Caco-2 (cell line): ENCODE measurements around the gene WIPF2. TPM values are rescaled to one million over a fixed set of nuclear protein-coding genes. Genes with fewer than 3 reads are reported as not detected.

Experiments
- BruUV-seq: library from RNA; stranded (reverse); fragments of 400-500 nt; replicated peaks from 2 replicates; lab custom pipeline; 2021; lab: Mats Ljungman, UMichigan
- CTCF ChIA-PET: fragments of 300-600 bp; sonication (Branson Sonifier 250); formaldehyde crosslinking; loops from one replicate; lab custom pipeline; 2022; ENCODE audit warnings: antibody characterized with exemption; lab: Charles Lee
- POLR2A ChIA-PET: fragments of 300-600 bp; sonication (Branson Sonifier 250); formaldehyde crosslinking; loops from one replicate; lab custom pipeline; 2022; ENCODE audit warnings: antibody characterized with exemption; lab: Charles Lee
- DNase-seq, 2 experiments: peaks; one replicate each; pipeline versions ENCODE4 v3.0.0 to v3.0.0-alpha.2; 2020 to 2022
- H3K27me3 ChIP-seq: replicated peaks from 2 replicates; pipeline ENCODE4 v1.6.0; 2011; ENCODE audit warnings: low read length; ENCODE audit not compliant: control insufficient read depth, insufficient read depth
- H3K36me3 ChIP-seq: 2 replicates; pipeline ENCODE4 v1.5.1; 2011; ENCODE audit warnings: low read length; ENCODE audit not compliant: control insufficient read depth, insufficient read depth
- H3K4me1 ChIP-seq: fragments of 250-450 bp; sonication (Bioruptor Pico); 2 replicates; pipeline ENCODE4 v1.5.1; 2020; ENCODE audit warnings: mild to moderate bottlenecking
- H3K4me3 ChIP-seq: 2 replicates; pipeline ENCODE4 v1.5.1; 2011; ENCODE audit warnings: low read depth, mild to moderate bottlenecking, control low read depth, low read length
- H3K9me3 ChIP-seq: fragments of 250-450 bp; sonication (Bioruptor Pico); 2 replicates; pipeline ENCODE4 v1.5.1; 2020; ENCODE audit warnings: mild to moderate bottlenecking, moderate library complexity
- H3K27ac Mint-ChIP-seq: one replicate; pipeline ENCODE4 v1.8.0; 2022; ENCODE audit warnings: mixed read lengths; ENCODE audit not compliant: unreplicated experiment
- H3K27me3 Mint-ChIP-seq: one replicate; pipeline ENCODE4 v1.8.0; 2022; ENCODE audit warnings: mixed read lengths; ENCODE audit not compliant: insufficient read depth, unreplicated experiment
- H3K36me3 Mint-ChIP-seq: one replicate; pipeline ENCODE4 v1.8.0; 2022; ENCODE audit warnings: mild to moderate bottlenecking, mixed read lengths; ENCODE audit not compliant: insufficient read depth, unreplicated experiment
- H3K4me1 Mint-ChIP-seq: one replicate; pipeline ENCODE4 v1.8.0; 2022; ENCODE audit warnings: low read depth, mixed read lengths; ENCODE audit not compliant: unreplicated experiment
- H3K4me3 Mint-ChIP-seq: one replicate; pipeline ENCODE4 v1.8.0; 2022; ENCODE audit warnings: mild to moderate bottlenecking, moderate library complexity, mixed read lengths; ENCODE audit not compliant: unreplicated experiment
- H3K9me3 Mint-ChIP-seq: one replicate; pipeline ENCODE4 v1.8.0; 2022; ENCODE audit warnings: mixed read lengths; ENCODE audit not compliant: unreplicated experiment
- intact Hi-C: fragments of 100-400 bp; cut with micrococcal nuclease; formaldehyde crosslinking; loops from one replicate; pipeline ENCODE4 v1.10.0; 2022; ENCODE audit not compliant: unreplicated experiment
- total RNA-seq: library from RNA; stranded (reverse); gene quantifications from 2 replicates; pipeline ENCODE4 v1.2.3, GENCODE V29; 2022
- TF ChIP-seq, protein P1 (sequence below), 2 experiments: fragments of 200-600 bp in 1 of 2; IDR thresholded peaks; 1 replicate in 1 of 2; 2 replicates in 1 of 2; pipeline versions ENCODE4 v1.5.1 to v1.8.0; 2011 to 2022; ENCODE audit warnings: antibody characterized with exemption in 1 of 2, control low read depth in 1 of 2, inconsistent platforms in 1 of 2, low read depth in 1 of 2, low read length in 1 of 2, mild to moderate bottlenecking in 1 of 2, moderate library complexity in 1 of 2; ENCODE audit not compliant: insufficient read depth in 1 of 2, severe bottlenecking in 1 of 2, unreplicated experiment in 1 of 2

WIPF2 gene
- total RNA-seq, 1 experiment from 2014 or later: 33.4 TPM

DNA sequence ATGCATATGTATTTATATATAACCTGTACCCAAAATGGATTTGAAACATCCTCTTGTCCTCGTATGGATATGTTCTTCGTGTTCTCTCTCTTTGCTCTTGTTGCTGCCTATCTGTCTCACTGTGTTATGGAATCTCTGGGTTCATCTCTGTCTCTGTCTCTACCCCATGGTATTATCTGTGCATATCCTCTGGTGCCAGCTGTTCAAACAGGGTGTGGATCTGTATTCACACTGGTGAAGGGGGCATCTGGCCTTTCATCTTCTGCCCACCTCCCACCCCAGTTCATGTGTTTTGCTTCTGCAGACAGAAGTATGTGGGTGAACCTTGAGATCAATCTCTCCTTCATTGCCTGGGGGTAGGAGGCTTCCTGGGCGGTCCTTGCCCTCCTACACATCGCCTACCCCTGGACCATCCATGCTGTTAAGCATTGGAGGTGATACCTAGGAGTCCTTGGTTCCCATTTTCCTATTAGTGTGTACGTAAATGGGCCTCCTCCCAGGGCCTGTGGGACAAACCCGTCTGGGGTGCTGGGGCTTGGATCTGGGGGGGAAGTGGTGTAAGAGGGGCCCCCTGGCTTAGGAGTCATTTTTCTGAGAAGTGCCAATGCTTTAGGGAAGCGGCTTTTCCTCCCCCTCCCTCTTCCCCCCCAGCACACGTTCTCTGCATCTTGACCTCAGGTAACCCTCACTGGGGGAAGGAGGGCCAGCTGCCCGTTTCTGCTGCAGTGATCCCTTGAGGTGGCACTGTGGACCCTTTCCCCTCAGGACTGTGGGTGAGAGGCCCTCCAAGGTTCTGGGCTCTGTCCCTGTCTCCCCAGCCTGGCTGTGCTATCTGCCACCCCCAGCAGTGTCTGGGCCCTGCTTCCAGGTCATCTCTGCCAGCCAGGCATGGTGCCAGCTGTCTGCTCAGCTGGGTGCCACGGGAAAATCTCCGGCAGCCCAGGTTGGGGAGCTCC is 111.0 kb downstream of the WIPF2 start:
- ChIA-PET CTCF (interaction anchor here (1.7 kb wide), 1 partner anchor 13 kb away, joined by 4 read pairs; no protein-coding TSS in a partner anchor), POLR2A (no interaction called here)
- TF ChIP-seq, protein P1, sequence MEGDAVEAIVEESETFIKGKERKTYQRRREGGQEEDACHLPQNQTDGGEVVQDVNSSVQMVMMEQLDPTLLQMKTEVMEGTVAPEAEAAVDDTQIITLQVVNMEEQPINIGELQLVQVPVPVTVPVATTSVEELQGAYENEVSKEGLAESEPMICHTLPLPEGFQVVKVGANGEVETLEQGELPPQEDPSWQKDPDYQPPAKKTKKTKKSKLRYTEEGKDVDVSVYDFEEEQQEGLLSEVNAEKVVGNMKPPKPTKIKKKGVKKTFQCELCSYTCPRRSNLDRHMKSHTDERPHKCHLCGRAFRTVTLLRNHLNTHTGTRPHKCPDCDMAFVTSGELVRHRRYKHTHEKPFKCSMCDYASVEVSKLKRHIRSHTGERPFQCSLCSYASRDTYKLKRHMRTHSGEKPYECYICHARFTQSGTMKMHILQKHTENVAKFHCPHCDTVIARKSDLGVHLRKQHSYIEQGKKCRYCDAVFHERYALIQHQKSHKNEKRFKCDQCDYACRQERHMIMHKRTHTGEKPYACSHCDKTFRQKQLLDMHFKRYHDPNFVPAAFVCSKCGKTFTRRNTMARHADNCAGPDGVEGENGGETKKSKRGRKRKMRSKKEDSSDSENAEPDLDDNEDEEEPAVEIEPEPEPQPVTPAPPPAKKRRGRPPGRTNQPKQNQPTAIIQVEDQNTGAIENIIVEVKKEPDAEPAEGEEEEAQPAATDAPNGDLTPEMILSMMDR (IDR thresholded peaks at IDR 0.05; ENCODE audit: insufficient read depth in 1 of 2, low read depth in 1 of 2, low read length in 1 of 2, severe bottlenecking in 1 of 2, unreplicated experiment in 1 of 2): no peak
- H3K27ac Mint-ChIP-seq: no peak overlapping the region
- intact Hi-C loops: no loop called here
- no TSS peak for BruUV-seq
- no peak overlapping the region for H3K4me3 Mint-ChIP-seq
- H3K27me3 Mint-ChIP-seq: no peaks in the 10 kb centered on the region
- peaks cover 23% of the 10 kb centered on the region for H3K4me1 Mint-ChIP-seq
- no peaks in the 10 kb centered on the region for H3K27me3 ChIP-seq
- DNase-seq: no peak
- no peaks in the 10 kb centered on the region for H3K36me3 Mint-ChIP-seq
- H3K4me3 ChIP-seq: no peak overlapping the region
- peaks cover 1% of the 10 kb centered on the region for H3K36me3 ChIP-seq
- H3K4me1 ChIP-seq: peaks cover 29% of the 10 kb centered on the region
- H3K9me3 Mint-ChIP-seq: no peaks in the 10 kb centered on the region
- no peaks in the 10 kb centered on the region for H3K9me3 ChIP-seq

DNA sequence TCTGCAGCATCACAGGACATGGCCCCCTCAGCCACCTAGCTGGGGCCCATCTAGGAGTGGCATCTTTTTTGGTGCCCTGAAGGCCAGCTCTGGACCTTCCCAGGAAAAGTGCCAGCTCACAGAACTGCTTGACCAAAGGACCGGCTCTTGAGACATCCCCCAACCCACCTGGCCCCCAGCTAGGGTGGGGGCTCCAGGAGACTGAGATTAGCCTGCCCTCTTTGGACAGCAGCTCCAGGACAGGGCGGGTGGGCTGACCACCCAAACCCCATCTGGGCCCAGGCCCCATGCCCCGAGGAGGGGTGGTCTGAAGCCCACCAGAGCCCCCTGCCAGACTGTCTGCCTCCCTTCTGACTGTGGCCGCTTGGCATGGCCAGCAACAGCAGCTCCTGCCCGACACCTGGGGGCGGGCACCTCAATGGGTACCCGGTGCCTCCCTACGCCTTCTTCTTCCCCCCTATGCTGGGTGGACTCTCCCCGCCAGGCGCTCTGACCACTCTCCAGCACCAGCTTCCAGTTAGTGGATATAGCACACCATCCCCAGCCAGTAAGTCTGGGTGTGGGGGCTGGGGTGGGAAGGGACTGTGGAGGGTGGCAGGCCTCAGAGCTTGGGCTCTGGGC is 111.9 kb downstream of the WIPF2 start:
- ChIA-PET CTCF (interaction anchor here (1.7 kb wide), 1 partner anchor 14 kb away, joined by 4 read pairs; no protein-coding TSS in a partner anchor), POLR2A (no interaction called here)
- H3K9me3 ChIP-seq: no peaks in the 10 kb centered on the region
- no peaks in the 10 kb centered on the region for H3K27me3 Mint-ChIP-seq
- H3K9me3 Mint-ChIP-seq: no peaks in the 10 kb centered on the region
- peaks cover 25% of the 10 kb centered on the region for H3K4me1 Mint-ChIP-seq
- peak overlapping the region; percentile 4 for H3K27ac Mint-ChIP-seq
- intact Hi-C loops: no loop called here
- TF ChIP-seq, protein P1 (IDR thresholded peaks at IDR 0.05; ENCODE audit: insufficient read depth in 1 of 2, low read depth in 1 of 2, low read length in 1 of 2, severe bottlenecking in 1 of 2, unreplicated experiment in 1 of 2): no peak
- DNase-seq: no peak
- no TSS peak for BruUV-seq
- no peak overlapping the region for H3K4me3 Mint-ChIP-seq
- no peaks in the 10 kb centered on the region for H3K36me3 Mint-ChIP-seq
- no peak overlapping the region for H3K4me3 ChIP-seq
- H3K4me1 ChIP-seq: peaks cover 26% of the 10 kb centered on the region
- no peaks in the 10 kb centered on the region for H3K27me3 ChIP-seq
- peaks cover 1% of the 10 kb centered on the region for H3K36me3 ChIP-seq
